Osteoblast (primary cell): ENCODE data around the gene WWTR1. TPM values are rescaled to one million over a fixed set of nuclear protein-coding genes. Genes with fewer than 3 reads are reported as not detected.

Experiments
- DNase-seq: peaks from one replicate; pipeline ENCODE4 v3.0.0; 2011; ENCODE audit warnings: low spot score, mixed read lengths; ENCODE audit not compliant: insufficient read length; ENCODE audit errors: missing footprints
- H2AFZ ChIP-seq: 2 replicates; pipeline ENCODE4 v1.6.0; 2011; ENCODE audit warnings: mild to moderate bottlenecking, low read length
- H3K27ac ChIP-seq: 2 replicates; pipeline ENCODE4 v1.5.1; 2011; ENCODE audit warnings: mild to moderate bottlenecking, low read depth, low read length, moderate library complexity
- H3K27me3 ChIP-seq: 2 replicates; pipeline ENCODE4 v1.6.0; 2012; ENCODE audit warnings: mild to moderate bottlenecking, control low read depth, inconsistent platforms, low read length, moderate library complexity; ENCODE audit not compliant: insufficient read depth
- H3K36me3 ChIP-seq: 2 replicates; pipeline ENCODE4 v1.5.1; 2011; ENCODE audit warnings: mild to moderate bottlenecking, low read length, control low read depth, moderate library complexity; ENCODE audit not compliant: insufficient read depth
- H3K4me1 ChIP-seq: 2 replicates; pipeline ENCODE4 v1.5.1; 2011; ENCODE audit warnings: mild to moderate bottlenecking, low read length, control low read depth, moderate library complexity; ENCODE audit not compliant: insufficient read depth
- H3K4me2 ChIP-seq: 2 replicates; pipeline ENCODE4 v1.6.0; 2011; ENCODE audit warnings: mild to moderate bottlenecking, low read length; ENCODE audit not compliant: insufficient read depth
- H3K4me3 ChIP-seq: fragments of 200-600 bp; sonication (generic); 3 replicates; pipeline ENCODE4 v1.5.1; 2012; ENCODE audit warnings: mild to moderate bottlenecking, low read length, inconsistent platforms; ENCODE audit not compliant: insufficient read depth
- H3K79me2 ChIP-seq: 2 replicates; pipeline ENCODE4 v1.6.0; 2012; ENCODE audit warnings: mild to moderate bottlenecking, low read length, control low read depth, inconsistent platforms; ENCODE audit not compliant: insufficient read depth
- H3K9me3 ChIP-seq: 2 replicates; pipeline ENCODE4 v1.5.1; 2011; ENCODE audit warnings: low read depth, low read length, control low read depth
- H4K20me1 ChIP-seq: 2 replicates; pipeline ENCODE4 v1.6.0; 2012; ENCODE audit warnings: mild to moderate bottlenecking, low read length, control low read depth; ENCODE audit not compliant: insufficient read depth
- total RNA-seq: library from RNA; depleted of rRNA; stranded (reverse); fragments of >200 nt; gene quantifications from 2 replicates; pipeline ENCODE4 v1.2.3, GENCODE V29; 2012
- TF ChIP-seq, protein P1 (sequence below): IDR thresholded peaks from 2 replicates; pipeline ENCODE4 v1.5.1; 2011; ENCODE audit warnings: mild to moderate bottlenecking, low read depth, low read length, moderate library complexity; ENCODE audit errors: extremely low read depth

WWTR1 gene
- total RNA-seq, 1 donor: 84.7 TPM

DNA sequence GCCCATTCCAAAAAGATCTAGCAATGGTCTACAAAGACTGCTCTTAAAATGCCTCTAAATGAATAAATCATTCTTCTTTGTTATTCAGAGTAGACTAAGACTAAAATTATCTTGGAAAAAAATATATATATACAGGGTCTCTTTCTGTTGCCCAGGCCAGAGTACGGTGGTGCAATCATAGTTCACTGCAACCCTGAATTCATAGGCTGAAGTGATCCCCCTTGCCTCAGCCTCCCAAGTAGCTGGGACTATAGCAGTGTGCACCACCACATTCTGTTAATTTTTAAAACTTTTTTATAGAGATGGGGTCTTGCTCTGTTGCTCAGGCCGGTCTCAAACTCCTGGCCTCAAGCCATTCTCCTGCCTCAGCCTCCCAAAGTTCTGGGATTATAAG lies 18.7 kb downstream of the WWTR1 start:
- peaks cover 30% of the 10 kb centered on the region for H4K20me1 ChIP-seq
- H2AFZ ChIP-seq: no peak overlapping the region
- peak overlapping the region; percentile 66 for H3K4me3 ChIP-seq
- peaks cover 99% of the 10 kb centered on the region for H3K79me2 ChIP-seq
- H3K4me2 ChIP-seq: peak overlapping the region; percentile 82
- TF ChIP-seq, protein P1, sequence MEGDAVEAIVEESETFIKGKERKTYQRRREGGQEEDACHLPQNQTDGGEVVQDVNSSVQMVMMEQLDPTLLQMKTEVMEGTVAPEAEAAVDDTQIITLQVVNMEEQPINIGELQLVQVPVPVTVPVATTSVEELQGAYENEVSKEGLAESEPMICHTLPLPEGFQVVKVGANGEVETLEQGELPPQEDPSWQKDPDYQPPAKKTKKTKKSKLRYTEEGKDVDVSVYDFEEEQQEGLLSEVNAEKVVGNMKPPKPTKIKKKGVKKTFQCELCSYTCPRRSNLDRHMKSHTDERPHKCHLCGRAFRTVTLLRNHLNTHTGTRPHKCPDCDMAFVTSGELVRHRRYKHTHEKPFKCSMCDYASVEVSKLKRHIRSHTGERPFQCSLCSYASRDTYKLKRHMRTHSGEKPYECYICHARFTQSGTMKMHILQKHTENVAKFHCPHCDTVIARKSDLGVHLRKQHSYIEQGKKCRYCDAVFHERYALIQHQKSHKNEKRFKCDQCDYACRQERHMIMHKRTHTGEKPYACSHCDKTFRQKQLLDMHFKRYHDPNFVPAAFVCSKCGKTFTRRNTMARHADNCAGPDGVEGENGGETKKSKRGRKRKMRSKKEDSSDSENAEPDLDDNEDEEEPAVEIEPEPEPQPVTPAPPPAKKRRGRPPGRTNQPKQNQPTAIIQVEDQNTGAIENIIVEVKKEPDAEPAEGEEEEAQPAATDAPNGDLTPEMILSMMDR: no peak
- peak overlapping the region; percentile 83 for H3K27ac ChIP-seq
- no peak for DNase-seq
- H3K9me3 ChIP-seq: no peaks in the 10 kb centered on the region
- peaks cover 7% of the 10 kb centered on the region for H3K36me3 ChIP-seq
- H3K4me1 ChIP-seq: peaks cover 36% of the 10 kb centered on the region
- H3K27me3 ChIP-seq: no peaks in the 10 kb centered on the region

DNA sequence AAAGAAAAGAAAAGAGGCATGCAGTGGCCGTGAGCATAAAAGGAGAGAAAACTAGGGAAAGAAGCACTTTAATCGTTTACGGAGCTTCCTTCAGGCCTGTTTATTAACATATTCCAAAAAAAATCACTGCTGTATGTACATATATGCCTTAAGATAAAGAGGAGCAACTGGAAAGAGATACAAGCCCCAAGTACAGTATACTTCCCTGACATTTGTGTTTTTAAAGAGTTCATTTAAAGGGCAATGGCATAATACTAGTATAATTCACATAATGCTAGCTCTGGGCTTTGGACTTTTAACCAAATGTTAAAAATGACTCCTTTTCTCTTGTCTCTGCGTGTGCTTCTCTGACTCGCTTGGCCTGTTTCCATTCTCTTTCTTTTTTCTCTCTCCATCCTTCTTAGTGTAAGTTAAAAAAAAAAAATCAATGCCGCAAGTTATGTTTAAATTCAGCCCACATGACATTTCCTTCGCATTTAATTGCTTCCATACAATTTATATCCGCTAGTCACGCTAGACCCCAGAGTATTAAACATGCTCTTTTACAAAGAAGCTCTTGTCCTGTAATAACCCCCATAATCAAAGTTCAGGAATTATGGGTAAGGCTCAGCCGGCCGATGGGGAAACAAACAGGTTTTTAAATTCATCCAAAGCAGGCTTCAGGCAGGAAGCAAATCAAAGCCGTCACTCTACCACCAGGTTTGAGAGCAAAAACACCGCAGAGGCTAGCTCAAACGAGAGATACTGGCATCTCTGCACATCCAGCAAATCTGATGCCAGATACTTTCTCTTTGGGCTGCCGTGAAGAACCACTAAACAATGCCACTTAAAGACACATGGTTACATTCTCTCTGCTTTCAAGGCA lies 19.4 kb downstream of the WWTR1 start:
- TF ChIP-seq, protein P1: no peak
- peaks cover 99% of the 10 kb centered on the region for H3K79me2 ChIP-seq
- H3K4me3 ChIP-seq: peak overlapping the region; percentile 66
- H3K27me3 ChIP-seq: no peaks in the 10 kb centered on the region
- H3K36me3 ChIP-seq: peaks cover 6% of the 10 kb centered on the region
- H3K27ac ChIP-seq: peak overlapping the region; percentile 83
- peaks cover 29% of the 10 kb centered on the region for H3K4me1 ChIP-seq
- H3K9me3 ChIP-seq: no peaks in the 10 kb centered on the region
- peak overlapping the region; percentile 82 for H3K4me2 ChIP-seq
- peaks cover 30% of the 10 kb centered on the region for H4K20me1 ChIP-seq
- H2AFZ ChIP-seq: peak overlapping the region; percentile 11
- peak; percentile 58 for DNase-seq

DNA sequence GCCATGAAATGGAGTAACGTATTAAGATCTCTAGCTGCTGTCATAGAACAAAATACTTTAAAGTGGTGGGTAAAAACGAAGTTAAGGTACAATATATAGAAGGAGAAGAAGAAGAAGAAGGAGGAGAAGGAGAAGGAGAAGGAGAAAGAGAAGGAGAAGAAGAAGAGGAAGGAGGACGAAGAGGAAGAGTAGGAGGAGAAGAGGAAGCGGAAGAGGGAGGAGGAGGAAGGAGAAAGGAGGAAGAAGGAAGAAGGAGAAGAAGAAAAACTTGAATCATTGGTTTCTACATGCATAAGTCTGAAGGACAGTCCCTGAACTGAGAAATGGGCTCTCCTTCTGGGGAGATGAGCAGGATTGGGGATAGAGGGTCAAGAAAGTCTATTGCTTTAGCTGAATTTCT lies 22.4 kb downstream of the WWTR1 start:
- H3K4me2 ChIP-seq: no peak overlapping the region
- peaks cover 34% of the 10 kb centered on the region for H4K20me1 ChIP-seq

DNA sequence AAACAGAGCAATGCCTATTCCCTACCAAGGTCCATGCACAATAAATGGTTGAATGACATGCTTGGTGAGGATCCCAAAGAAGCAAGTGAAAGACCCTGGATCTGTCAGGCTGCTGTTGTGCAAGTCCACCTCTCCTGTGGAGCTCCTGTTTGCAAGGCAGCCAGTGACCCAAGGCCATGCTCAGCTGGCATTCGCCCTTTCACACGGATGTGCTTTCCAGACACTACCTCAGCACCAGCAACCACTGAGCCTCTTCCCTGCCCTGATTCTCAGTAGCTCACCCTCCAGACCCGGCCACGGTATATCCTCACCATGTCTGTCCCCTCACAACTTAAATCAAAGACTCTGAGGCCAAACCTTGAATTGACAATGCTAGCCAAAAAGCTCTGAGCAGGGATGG lies 23.3 kb downstream of the WWTR1 start:
- Histone ChIP-seq H2AFZ (no peak overlapping the region), H3K4me1 (peaks cover 24% of the 10 kb centered on the region), H3K27me3 (no peaks in the 10 kb centered on the region), H3K36me3 (peaks cover 13% of the 10 kb centered on the region), H3K9me3 (no peaks in the 10 kb centered on the region), H3K27ac (no peak overlapping the region), H3K79me2 (peaks cover 100% of the 10 kb centered on the region), H3K4me3 (no peak overlapping the region), H3K4me2 (no peak overlapping the region), H4K20me1 (peaks cover 36% of the 10 kb centered on the region)
- TF ChIP-seq, protein P1: no peak
- peak; percentile 14 for DNase-seq

More for the DNA sequence above, 22.4 kb downstream of the WWTR1 start:
- Histone ChIP-seq H3K4me1 (peaks cover 20% of the 10 kb centered on the region), H3K27ac (no peak overlapping the region), H3K27me3 (no peaks in the 10 kb centered on the region), H3K79me2 (peaks cover 100% of the 10 kb centered on the region), H3K36me3 (peaks cover 13% of the 10 kb centered on the region), H3K9me3 (no peaks in the 10 kb centered on the region), H2AFZ (no peak overlapping the region), H3K4me3 (no peak overlapping the region)
- TF ChIP-seq, protein P1: no peak
- no peak for DNase-seq
